ENCODE measurements around the gene SKI.
A peak's percentile ranks its signal among the peaks of the same experiment; 100 is the strongest.

The SKI gene

GRCh38 chr1:2307064-2307605 lies 79.0 kb downstream of the SKI start:
- no peak for DNase-seq
- Histone ChIP-seq H3K36me3 (replicated peaks) (peaks cover 59% of the 10 kb centered on the region), H3K27me3 (replicated peaks) (no peaks in the 10 kb centered on the region), H3K4me3 (ENCODE audit: low read depth, low read length) (no peak overlapping the region), H3K27ac (no peak overlapping the region)
- TF ChIP-seq, protein P1, sequence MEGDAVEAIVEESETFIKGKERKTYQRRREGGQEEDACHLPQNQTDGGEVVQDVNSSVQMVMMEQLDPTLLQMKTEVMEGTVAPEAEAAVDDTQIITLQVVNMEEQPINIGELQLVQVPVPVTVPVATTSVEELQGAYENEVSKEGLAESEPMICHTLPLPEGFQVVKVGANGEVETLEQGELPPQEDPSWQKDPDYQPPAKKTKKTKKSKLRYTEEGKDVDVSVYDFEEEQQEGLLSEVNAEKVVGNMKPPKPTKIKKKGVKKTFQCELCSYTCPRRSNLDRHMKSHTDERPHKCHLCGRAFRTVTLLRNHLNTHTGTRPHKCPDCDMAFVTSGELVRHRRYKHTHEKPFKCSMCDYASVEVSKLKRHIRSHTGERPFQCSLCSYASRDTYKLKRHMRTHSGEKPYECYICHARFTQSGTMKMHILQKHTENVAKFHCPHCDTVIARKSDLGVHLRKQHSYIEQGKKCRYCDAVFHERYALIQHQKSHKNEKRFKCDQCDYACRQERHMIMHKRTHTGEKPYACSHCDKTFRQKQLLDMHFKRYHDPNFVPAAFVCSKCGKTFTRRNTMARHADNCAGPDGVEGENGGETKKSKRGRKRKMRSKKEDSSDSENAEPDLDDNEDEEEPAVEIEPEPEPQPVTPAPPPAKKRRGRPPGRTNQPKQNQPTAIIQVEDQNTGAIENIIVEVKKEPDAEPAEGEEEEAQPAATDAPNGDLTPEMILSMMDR (IDR thresholded peaks at IDR 0.05; ENCODE audit: low read depth, low read length, missing control alignments) = no peak
- in situ Hi-C loops (cut with HindIII; ENCODE audit: low pct_ligation_motif_present, low sequenced_read_pairs) = loop anchor here (25.0 kb wide), 1 partner anchor 95 kb away; no protein-coding TSS in a partner anchor

- Histone ChIP-seq H3K27ac (no peak overlapping the region), H3K4me3 (ENCODE audit: low read depth, low read length) (no peak overlapping the region), H3K36me3 (replicated peaks) (peaks cover 59% of the 10 kb centered on the region), H3K27me3 (replicated peaks) (no peaks in the 10 kb centered on the region)
- in situ Hi-C loops (cut with HindIII; ENCODE audit: low pct_ligation_motif_present, low sequenced_read_pairs) = loop anchor here (25.0 kb wide), 1 partner anchor 96 kb away; no protein-coding TSS in a partner anchor
- no peak for DNase-seq
- TF ChIP-seq, protein P1 (IDR thresholded peaks at IDR 0.05; ENCODE audit: low read depth, low read length, missing control alignments) = no peak
These were observed 79.9 kb downstream of the SKI start for GRCh38 chr1:2307972-2308371.

- H3K36me3 ChIP-seq (replicated peaks) = peaks cover 53% of the 10 kb centered on the region
- in situ Hi-C loops (cut with HindIII; ENCODE audit: low pct_ligation_motif_present, low sequenced_read_pairs) = loop anchor here (25.0 kb wide), 1 partner anchor 97 kb away; no protein-coding TSS in a partner anchor
These were observed 80.7 kb downstream of the SKI start for GRCh38 chr1:2308844-2309243.

DNA sequence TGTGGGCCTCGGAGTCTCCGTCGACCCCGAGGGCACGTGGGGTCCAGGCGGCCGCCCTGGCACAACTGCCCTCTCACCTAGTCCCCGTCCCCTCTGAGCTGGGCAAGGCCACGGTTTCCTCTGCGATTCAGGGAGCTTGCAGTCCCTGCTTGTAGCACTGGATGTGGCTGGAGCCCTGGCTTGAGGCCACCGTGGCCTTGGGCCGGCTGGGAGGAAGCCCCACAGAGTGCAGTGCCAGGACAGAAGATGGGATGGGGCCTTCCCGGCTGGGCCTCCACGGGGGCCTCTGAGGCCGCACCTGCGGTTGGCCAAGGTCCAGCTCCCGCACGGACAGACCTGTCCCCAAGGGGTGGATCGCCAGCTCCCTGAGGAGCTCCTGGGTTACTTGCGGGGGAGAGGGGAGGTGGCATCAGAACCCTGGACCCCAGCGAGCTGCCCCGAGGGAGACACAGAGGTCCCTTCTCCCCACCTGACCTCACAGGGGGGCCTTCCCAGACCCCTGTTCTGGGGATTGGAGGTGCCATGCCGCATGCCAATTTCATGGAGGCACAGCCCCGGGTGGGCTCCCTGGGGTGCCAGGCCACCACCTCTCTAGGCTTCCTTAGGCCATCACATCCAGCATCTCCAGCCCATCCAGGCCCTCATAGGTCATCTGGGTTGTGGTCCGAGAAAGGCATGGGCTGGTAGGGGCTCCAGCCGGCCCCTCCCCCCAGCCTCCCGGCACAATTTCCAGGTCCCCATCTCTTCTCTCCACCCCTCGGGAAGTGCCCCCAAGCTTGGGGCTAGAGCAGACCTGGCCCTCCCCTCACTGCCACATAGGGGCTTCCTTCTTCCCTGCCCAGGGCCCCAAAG lies 82.4 kb downstream of the SKI start:
- Histone ChIP-seq H3K27me3 (replicated peaks) (no peaks in the 10 kb centered on the region), H3K36me3 (replicated peaks) (peaks cover 36% of the 10 kb centered on the region), H3K4me3 (ENCODE audit: low read depth, low read length) (no peak overlapping the region), H3K27ac (no peak overlapping the region)
- in situ Hi-C loops (cut with HindIII; ENCODE audit: low pct_ligation_motif_present, low sequenced_read_pairs) = loop anchor here (25.0 kb wide), 1 partner anchor 98 kb away; no protein-coding TSS in a partner anchor
- TF ChIP-seq, protein P1 (IDR thresholded peaks at IDR 0.05; ENCODE audit: low read depth, low read length, missing control alignments) = no peak
- DNase-seq = no peak

More at GRCh38 chr1:2308844-2309243, 80.7 kb downstream of the SKI start:
- no peak overlapping the region for H3K27ac ChIP-seq
- no peaks in the 10 kb centered on the region for H3K27me3 ChIP-seq (replicated peaks)
- TF ChIP-seq, protein P1 (IDR thresholded peaks at IDR 0.05; ENCODE audit: low read depth, low read length, missing control alignments) = no peak
- no peak overlapping the region for H3K4me3 ChIP-seq (ENCODE audit: low read depth, low read length)
- no peak for DNase-seq

DNA sequence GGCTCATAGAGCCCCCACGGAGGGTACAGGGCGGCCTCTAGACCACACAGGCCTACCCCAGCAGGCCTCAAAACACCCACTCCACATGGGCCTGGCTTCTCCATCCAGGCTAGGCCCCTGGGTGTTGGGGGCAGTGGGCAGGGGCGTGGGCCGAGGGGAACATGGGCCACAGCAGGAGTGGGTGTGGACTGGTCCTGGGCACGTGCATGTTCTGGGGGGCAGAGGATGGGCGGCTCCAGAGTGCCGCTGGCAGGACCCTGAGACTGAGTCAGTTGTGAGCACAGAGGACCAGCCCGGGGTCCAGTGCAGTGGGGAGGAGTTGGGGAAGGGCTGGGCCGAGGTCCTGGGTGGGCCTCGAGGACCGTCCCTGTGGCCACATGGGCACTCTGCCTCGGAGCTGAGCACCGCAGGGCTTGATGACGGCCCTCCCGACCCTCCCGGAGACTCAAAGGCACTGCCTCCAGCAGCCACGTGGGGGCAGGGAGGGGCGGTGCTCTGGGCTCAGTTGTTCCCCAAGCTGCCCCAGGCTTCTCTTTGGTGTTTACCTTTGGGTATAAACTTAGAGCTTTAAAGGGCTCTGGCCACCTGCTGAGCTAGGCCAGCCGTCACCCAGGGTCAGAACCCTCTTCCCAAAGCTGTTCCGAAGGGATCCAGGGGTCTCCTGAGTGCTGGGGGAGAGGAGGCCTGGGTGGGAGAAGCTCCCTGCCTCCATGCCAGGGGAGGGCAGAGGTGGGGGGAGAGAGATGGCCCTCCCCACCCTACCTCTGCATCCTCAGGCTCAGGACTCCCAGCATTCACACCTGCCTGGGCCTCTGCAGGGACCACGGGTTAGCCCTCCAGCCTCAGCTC lies 83.3 kb downstream of the SKI start:
- Histone ChIP-seq H3K27me3 (replicated peaks) (no peaks in the 10 kb centered on the region), H3K4me3 (ENCODE audit: low read depth, low read length) (no peak overlapping the region), H3K27ac (no peak overlapping the region), H3K36me3 (replicated peaks) (peaks cover 27% of the 10 kb centered on the region)
- TF ChIP-seq, protein P1 (IDR thresholded peaks at IDR 0.05; ENCODE audit: low read depth, low read length, missing control alignments) = peak; percentile 68
- DNase-seq = peak; percentile 19
- in situ Hi-C loops (cut with HindIII; ENCODE audit: low pct_ligation_motif_present, low sequenced_read_pairs) = loop anchor here (25.0 kb wide), 1 partner anchor 99 kb away; no protein-coding TSS in a partner anchor
